NT2/D1 (cell line): ENCODE data around the gene RNU7-1.
A peak's percentile ranks its signal among the peaks of the same experiment; 100 is the strongest.

Experiments used
- DNase-seq: peaks from one replicate; pipeline ENCODE4 v3.0.0-alpha.2; 2011; ENCODE audit warnings: low read depth, low spot score
- H3K27me3 ChIP-seq: 2 replicates; pipeline ENCODE4 v1.6.0; 2011; ENCODE audit warnings: mild to moderate bottlenecking; ENCODE audit not compliant: insufficient read length, insufficient read depth
- H3K36me3 ChIP-seq: 2 replicates; pipeline ENCODE4 v1.6.1; 2011; ENCODE audit warnings: mild to moderate bottlenecking, low read length, mixed read lengths; ENCODE audit not compliant: insufficient read depth, insufficient read length
- H3K4me1 ChIP-seq: 2 replicates; pipeline ENCODE4 v1.5.1; 2011; ENCODE audit not compliant: insufficient read depth, insufficient read length
- H3K4me3 ChIP-seq: 2 replicates; pipeline ENCODE4 v1.5.1; 2011; ENCODE audit warnings: low read depth; ENCODE audit not compliant: insufficient read length
- H3K9ac ChIP-seq: 2 replicates; pipeline ENCODE4 v1.6.0; 2011; ENCODE audit warnings: low read depth; ENCODE audit not compliant: insufficient read length
- H3K9me3 ChIP-seq: 2 replicates; pipeline ENCODE4 v1.5.1; 2011; ENCODE audit warnings: mild to moderate bottlenecking, low read length; ENCODE audit not compliant: insufficient read depth
- SUZ12 ChIP-seq: IDR thresholded peaks from 2 replicates; pipeline ENCODE4 v1.6.1; 2011; ENCODE audit not compliant: insufficient read length, insufficient read depth; ENCODE audit errors: extremely low read depth
- YY1 ChIP-seq: IDR thresholded peaks from 2 replicates; pipeline ENCODE4 v1.6.1; 2011; ENCODE audit not compliant: insufficient read length, insufficient read depth
- ZNF274 ChIP-seq: IDR thresholded peaks from 2 replicates; pipeline ENCODE4 v1.6.1; 2011; ENCODE audit warnings: mild to moderate bottlenecking, low read depth, low read length

The RNU7-1 gene

GRCh38 chr12:6947615-6948014 is 4.0 kb downstream of the RNU7-1 start:
- no peak for DNase-seq
- Histone ChIP-seq H3K27me3 (no peaks in the 10 kb centered on the region), H3K4me1 (peaks cover 33% of the 10 kb centered on the region), H3K4me3 (no peak overlapping the region), H3K9ac (no peak overlapping the region), H3K9me3 (no peaks in the 10 kb centered on the region), H3K36me3 (peaks cover 20% of the 10 kb centered on the region)
- TF ChIP-seq YY1 (no peak), SUZ12 (no peak), ZNF274 (no peak)

- Histone ChIP-seq H3K4me3 (no peak overlapping the region), H3K36me3 (peaks cover 19% of the 10 kb centered on the region), H3K9me3 (no peaks in the 10 kb centered on the region), H3K4me1 (peaks cover 45% of the 10 kb centered on the region), H3K9ac (peak overlapping the region; percentile 14), H3K27me3 (no peaks in the 10 kb centered on the region)
- TF ChIP-seq YY1: no peak
- TF ChIP-seq SUZ12: no peak
- TF ChIP-seq ZNF274: no peak
- no peak for DNase-seq
Observed at GRCh38 chr12:6948873-6949594, 5.4 kb downstream of the RNU7-1 start.

- H3K9me3 ChIP-seq: no peaks in the 10 kb centered on the region
- no peak overlapping the region for H3K4me3 ChIP-seq
- peaks cover 40% of the 10 kb centered on the region for H3K4me1 ChIP-seq
- peaks cover 15% of the 10 kb centered on the region for H3K36me3 ChIP-seq
- no peak for TF ChIP-seq YY1
- TF ChIP-seq SUZ12: no peak
- TF ChIP-seq ZNF274: no peak
- H3K9ac ChIP-seq: no peak overlapping the region
- no peak for DNase-seq
- no peaks in the 10 kb centered on the region for H3K27me3 ChIP-seq
Observed at GRCh38 chr12:6950401-6950801, 6.8 kb downstream of the RNU7-1 start.

GRCh38 chr12:6950811-6951540 is 7.4 kb downstream of the RNU7-1 start, which contains the start of gene PTPN6:
PTPN6 (plus strand) TSS chr12:6951356; CDS start chr12:6951513, 157 bp downstream.
- Histone ChIP-seq H3K27me3 (no peaks in the 10 kb centered on the region), H3K36me3 (peaks cover 10% of the 10 kb centered on the region), H3K9me3 (no peaks in the 10 kb centered on the region), H3K4me3 (no peak within 1 kb of the TSS), H3K4me1 (peaks cover 34% of the 10 kb centered on the region), H3K9ac (peak within 1 kb of the TSS; percentile 39)
- DNase-seq: no peak
- no peak for TF ChIP-seq SUZ12
- TF ChIP-seq ZNF274: no peak
- no peak for TF ChIP-seq YY1

- Histone ChIP-seq H3K36me3 (peaks cover 12% of the 10 kb centered on the region), H3K4me3 (no peak overlapping the region), H3K4me1 (peaks cover 33% of the 10 kb centered on the region), H3K9ac (peak overlapping the region; percentile 39), H3K27me3 (no peaks in the 10 kb centered on the region), H3K9me3 (no peaks in the 10 kb centered on the region)
- no peak for DNase-seq
- TF ChIP-seq YY1 (no peak), SUZ12 (no peak)
Observed at GRCh38 chr12:6951551-6952120, 8.0 kb downstream of the RNU7-1 start.

DNA sequence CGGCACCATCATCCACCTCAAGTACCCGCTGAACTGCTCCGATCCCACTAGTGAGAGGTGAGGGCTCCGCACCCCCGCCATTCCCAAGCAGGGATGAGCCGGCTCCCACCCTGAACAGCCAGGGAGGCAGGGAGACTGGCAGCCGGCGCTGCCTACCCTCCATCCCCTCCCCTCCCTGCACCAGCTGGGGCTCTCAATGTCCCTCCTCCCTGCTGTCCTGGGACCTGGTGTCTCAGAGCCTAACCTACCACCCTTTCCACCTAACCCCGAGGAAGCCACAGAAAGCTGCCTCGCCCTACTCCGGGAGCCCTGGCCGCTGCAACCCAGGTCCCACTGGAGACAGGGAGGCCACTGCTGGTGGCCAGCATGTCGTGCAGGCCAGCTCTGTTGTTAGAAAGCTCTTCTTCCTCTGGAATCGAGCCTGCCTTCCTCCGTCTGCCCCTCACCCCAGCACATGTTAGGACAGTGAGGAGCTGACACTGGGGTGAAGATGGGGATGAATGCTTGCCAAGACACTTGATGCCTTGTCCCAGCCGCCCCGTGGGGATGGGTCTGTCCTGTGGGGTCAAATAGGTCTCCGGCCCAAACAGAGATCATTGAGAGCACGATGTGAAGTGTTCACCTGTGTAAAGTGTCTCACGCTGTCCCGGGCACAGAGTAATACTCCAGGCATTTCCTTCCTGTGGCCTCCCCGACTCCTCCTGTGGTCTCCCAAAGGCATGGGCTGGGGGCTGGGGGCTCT is 8.7 kb downstream of the RNU7-1 start:
- H3K4me1 ChIP-seq: peaks cover 28% of the 10 kb centered on the region
- no peak for DNase-seq
- no peaks in the 10 kb centered on the region for H3K27me3 ChIP-seq
- H3K36me3 ChIP-seq: peaks cover 8% of the 10 kb centered on the region
- no peaks in the 10 kb centered on the region for H3K9me3 ChIP-seq
- no peak overlapping the region for H3K4me3 ChIP-seq
- H3K9ac ChIP-seq: peak overlapping the region; percentile 39
- TF ChIP-seq SUZ12 (no peak), YY1 (no peak), ZNF274 (no peak)
